ENCODE data around the gene RGS12. TPM values are rescaled to one million over a fixed set of nuclear protein-coding genes. Genes with fewer than 3 reads are reported as not detected.
A peak's percentile ranks its signal among the peaks of the same experiment; 100 is the strongest.

The RGS12 gene
- total RNA-seq, 3 donors from 2014 or later: 16.4 to 28.9 (median 16.8) TPM

DNA sequence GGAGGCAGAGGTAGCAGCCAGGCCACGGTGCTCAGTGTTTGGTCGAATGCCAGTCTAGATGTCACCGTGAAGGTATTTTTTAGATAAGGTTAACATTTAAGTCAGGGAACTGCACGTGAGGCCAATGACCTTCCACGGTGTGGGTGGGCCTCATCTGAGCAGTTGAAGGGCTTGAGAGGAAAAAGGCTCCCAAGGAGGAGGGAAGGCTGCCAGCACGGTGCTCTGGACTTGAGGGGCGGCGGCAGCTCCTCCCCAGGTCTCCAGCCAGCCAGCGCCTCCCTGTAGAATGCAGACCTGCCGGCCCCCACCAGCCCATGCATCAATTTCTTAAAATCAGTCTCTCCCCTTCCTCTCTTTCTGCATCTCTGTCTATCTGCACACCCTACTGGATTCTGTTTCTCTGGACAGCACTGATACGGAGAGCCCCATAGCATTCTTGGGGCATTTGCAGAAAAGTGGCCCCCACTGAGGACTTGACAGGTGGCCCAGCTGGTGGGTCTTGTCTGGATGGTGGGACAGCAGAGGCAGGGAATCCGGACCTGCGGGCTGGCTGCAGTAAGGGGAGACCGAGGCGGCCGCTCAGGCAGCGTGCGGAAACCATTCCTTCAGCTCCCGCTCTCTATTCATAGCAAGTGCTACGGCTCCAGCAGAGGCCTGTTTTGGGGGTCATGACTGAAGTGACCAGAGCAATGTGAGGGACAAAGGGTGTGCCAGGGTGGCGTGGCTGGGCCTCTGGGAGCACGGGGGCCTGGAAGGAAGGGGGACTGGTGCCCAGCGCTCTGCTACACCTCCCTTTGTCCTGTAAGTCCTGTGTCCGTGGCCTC lies 7.9 kb upstream of the RGS12 start:
- no peak for ATAC-seq
- intact Hi-C loops (cut with DNase I, micrococcal nuclease): no loop called here

DNA sequence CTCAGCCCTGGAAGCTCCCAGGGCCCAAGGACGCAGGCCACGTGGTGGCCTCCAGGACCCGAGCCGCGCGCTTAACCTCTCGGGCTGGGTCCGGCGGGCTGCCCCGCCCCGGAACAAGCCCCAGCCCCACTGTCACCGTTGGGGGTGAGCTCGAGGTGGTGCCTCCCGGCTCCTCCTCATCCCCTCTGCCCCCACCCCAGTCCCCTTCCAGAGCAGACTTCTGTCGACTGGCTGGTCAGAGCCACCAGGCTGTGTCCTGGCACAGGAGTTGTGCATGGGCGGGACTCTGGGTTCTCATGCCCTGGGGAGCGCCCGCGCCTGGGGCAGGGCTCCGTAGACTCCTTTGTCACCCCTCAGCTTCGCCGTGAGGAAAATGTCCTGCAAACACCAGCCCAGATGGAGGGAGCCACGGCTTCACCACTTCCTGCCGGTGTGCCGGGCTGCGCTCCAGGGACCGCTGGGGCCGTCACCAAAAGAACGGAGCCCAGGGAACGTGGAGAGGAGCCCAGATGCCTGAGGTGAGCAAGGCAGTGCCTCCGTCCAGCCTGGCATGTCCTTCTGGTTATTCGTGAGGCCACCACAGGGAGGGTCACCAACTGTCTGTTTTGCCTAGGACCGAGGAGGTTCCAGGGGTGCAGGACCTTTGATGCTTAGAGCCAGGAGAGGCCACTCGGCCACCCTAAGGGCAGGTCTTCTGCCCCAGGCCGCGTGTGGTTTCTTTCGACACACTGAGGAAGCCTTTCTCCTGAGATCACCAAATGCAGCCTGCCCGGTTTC lies 7.1 kb upstream of the RGS12 start:
- H3K36me3 ChIP-seq (ENCODE audit: low read depth): no peaks in the 10 kb centered on the region
- H3K4me1 ChIP-seq (ENCODE audit: low read depth): peaks cover 2% of the 10 kb centered on the region
- no peak overlapping the region for H3K4me3 ChIP-seq
- DNase-seq (peak in 2 of 3 donors; percentile 32 to 54), ATAC-seq (peak; percentile 47)
- H3K9me3 ChIP-seq: no peaks in the 10 kb centered on the region
- TF ChIP-seq, protein P1, sequence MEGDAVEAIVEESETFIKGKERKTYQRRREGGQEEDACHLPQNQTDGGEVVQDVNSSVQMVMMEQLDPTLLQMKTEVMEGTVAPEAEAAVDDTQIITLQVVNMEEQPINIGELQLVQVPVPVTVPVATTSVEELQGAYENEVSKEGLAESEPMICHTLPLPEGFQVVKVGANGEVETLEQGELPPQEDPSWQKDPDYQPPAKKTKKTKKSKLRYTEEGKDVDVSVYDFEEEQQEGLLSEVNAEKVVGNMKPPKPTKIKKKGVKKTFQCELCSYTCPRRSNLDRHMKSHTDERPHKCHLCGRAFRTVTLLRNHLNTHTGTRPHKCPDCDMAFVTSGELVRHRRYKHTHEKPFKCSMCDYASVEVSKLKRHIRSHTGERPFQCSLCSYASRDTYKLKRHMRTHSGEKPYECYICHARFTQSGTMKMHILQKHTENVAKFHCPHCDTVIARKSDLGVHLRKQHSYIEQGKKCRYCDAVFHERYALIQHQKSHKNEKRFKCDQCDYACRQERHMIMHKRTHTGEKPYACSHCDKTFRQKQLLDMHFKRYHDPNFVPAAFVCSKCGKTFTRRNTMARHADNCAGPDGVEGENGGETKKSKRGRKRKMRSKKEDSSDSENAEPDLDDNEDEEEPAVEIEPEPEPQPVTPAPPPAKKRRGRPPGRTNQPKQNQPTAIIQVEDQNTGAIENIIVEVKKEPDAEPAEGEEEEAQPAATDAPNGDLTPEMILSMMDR (IDR thresholded peaks at IDR 0.05): no peak
- intact Hi-C loops (cut with DNase I, micrococcal nuclease): no loop called here

More for the DNA sequence above, 7.9 kb upstream of the RGS12 start:
- H3K4me3 ChIP-seq: no peak overlapping the region
- no peaks in the 10 kb centered on the region for H3K4me1 ChIP-seq (ENCODE audit: low read depth)
- no peaks in the 10 kb centered on the region for H3K36me3 ChIP-seq (ENCODE audit: low read depth)
- H3K9me3 ChIP-seq: no peaks in the 10 kb centered on the region
- TF ChIP-seq, protein P1 (IDR thresholded peaks at IDR 0.05): no peak
- DNase-seq: no peak

- H3K4me1 ChIP-seq (ENCODE audit: low read depth): peaks cover 10% of the 10 kb centered on the region
- DNase-seq (no peak), ATAC-seq (no peak)
- H3K4me3 ChIP-seq: no peak overlapping the region
- TF ChIP-seq, protein P1 (IDR thresholded peaks at IDR 0.05): no peak
- no peaks in the 10 kb centered on the region for H3K9me3 ChIP-seq
- H3K36me3 ChIP-seq (ENCODE audit: low read depth): no peaks in the 10 kb centered on the region
- intact Hi-C loops (cut with DNase I, micrococcal nuclease): no loop called here
Measured at GRCh38 chr4:3286335-3287175, 6.3 kb upstream of the RGS12 start.

DNA sequence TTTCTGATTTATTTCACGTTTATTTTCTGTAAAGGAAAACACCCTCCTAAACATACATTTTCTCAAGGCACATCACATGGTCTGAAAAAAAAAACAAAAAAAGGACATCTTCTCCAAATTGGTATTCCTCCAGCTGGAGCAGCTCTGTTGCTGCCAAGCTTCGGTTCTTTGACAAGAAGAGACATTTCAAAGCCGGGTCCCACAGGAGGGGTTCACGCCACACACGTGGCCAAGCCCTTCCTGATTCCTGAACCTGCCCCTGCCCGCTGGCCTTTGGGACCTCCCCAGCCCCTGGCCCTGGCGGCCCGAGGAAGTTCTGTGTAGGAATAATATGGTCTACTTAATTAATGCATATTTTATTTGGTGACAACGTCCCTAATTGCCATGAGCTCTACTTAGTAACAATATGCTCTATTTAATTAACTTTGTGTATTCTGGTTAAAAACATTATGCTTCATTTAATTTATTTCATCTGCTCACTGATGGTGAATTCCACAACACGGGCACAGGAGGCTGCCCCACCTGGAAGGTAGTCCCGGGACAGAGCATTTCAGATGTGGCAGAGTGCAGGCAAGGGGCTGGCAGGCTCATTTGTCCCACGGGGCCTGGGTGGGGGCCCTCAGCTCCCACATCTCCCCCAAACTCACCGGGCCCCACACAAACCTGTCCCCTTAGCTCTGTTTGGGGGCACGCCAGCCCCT lies 5.4 kb upstream of the RGS12 start:
- no peaks in the 10 kb centered on the region for H3K9me3 ChIP-seq
- no peaks in the 10 kb centered on the region for H3K36me3 ChIP-seq (ENCODE audit: low read depth)
- ATAC-seq (no peak), DNase-seq (no peak)
- H3K4me3 ChIP-seq: no peak overlapping the region
- peaks cover 15% of the 10 kb centered on the region for H3K4me1 ChIP-seq (ENCODE audit: low read depth)
- TF ChIP-seq, protein P1 (IDR thresholded peaks at IDR 0.05): no peak
- intact Hi-C loops (cut with DNase I, micrococcal nuclease): no loop called here

Data from mucosa of descending colon (tissue), 3 donors.